ENCODE data around the gene ESR1.

DNA sequence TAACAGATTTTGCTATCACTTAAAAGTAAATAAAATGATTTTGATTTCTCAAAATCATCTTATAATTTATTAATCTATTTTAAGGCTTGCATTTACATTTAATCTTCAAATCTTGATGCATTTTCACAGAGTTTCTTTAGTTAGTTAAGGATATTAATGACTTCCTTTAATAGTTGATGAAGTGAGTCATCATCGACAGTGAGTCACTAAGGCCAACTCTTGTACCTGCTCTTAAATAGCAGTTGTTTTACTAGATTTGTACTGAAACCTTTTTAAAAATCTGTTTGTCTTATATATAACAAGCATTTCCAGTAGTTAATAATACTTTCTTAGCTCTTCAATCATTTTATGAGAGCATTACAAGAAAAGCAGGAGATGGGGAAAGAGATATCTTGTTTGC is 191.7 kb downstream of the ESR1 start:
- no peak for TF ChIP-seq EZH2phosphoT487 (IDR thresholded peaks at IDR 0.05; ENCODE audit: insufficient read depth, low read depth)
- TF ChIP-seq EZH2 (IDR thresholded peaks at IDR 0.05; ENCODE audit: insufficient read depth, poor library complexity, severe bottlenecking): no peak
